ENCODE measurements around the gene SCYGR8.

GRCh38 chr2:227767830-227768229 is 22.1 kb downstream of the SCYGR8 start:
- TF ChIP-seq RAD21 (conservative IDR thresholded peaks at IDR 0.05) = no peak
- TF ChIP-seq CTCF (IDR thresholded peaks at IDR 0.05; ENCODE audit: poor library complexity, severe bottlenecking) = no peak

Measured in neural cell (in vitro differentiated cells).